Measurements from ENCODE around the gene SYNDIG1L.
"Not testable (repeated sequence)": the region's sequence is repeated elsewhere in the genome, so short reads cannot be mapped to it uniquely, and the experiment has no call there.

The SYNDIG1L gene

GRCh38 chr14:74459976-74460375 lies 34.0 kb upstream of the SYNDIG1L start:
- Histone ChIP-seq H3K4me3 (ENCODE audit: insufficient read depth, low read depth, low read length, poor library complexity, severe bottlenecking) (no peak overlapping the region), H3K27ac (ENCODE audit: insufficient read depth, low read length, poor library complexity, severe bottlenecking) (no peak overlapping the region), H3K27me3 (replicated peaks; ENCODE audit: control insufficient read depth, insufficient read depth, low read length, poor library complexity, severe bottlenecking) (no peaks in the 10 kb centered on the region), H3K36me3 (ENCODE audit: control insufficient read depth, insufficient read depth, low read length) (no peaks in the 10 kb centered on the region), H3K4me1 (ENCODE audit: control insufficient read depth, insufficient read depth, low read length, poor library complexity, severe bottlenecking) (no peaks in the 10 kb centered on the region), H3K9me3 (ENCODE audit: control insufficient read depth, low read length) (no peaks in the 10 kb centered on the region)
- DNase-seq: no peak

- no peaks in the 10 kb centered on the region for H3K4me1 ChIP-seq (ENCODE audit: control insufficient read depth, insufficient read depth, low read length, poor library complexity, severe bottlenecking)
- no peak overlapping the region for H3K27ac ChIP-seq (ENCODE audit: insufficient read depth, low read length, poor library complexity, severe bottlenecking)
- no peak for DNase-seq
- no peaks in the 10 kb centered on the region for H3K9me3 ChIP-seq (ENCODE audit: control insufficient read depth, low read length)
- no peak overlapping the region for H3K4me3 ChIP-seq (ENCODE audit: insufficient read depth, low read depth, low read length, poor library complexity, severe bottlenecking)
- no peaks in the 10 kb centered on the region for H3K36me3 ChIP-seq (ENCODE audit: control insufficient read depth, insufficient read depth, low read length)
- H3K27me3 ChIP-seq (replicated peaks; ENCODE audit: control insufficient read depth, insufficient read depth, low read length, poor library complexity, severe bottlenecking): no peaks in the 10 kb centered on the region
Measured at GRCh38 chr14:74459289-74459946, 33.4 kb upstream of the SYNDIG1L start.

- Histone ChIP-seq H3K9me3 (ENCODE audit: control insufficient read depth, low read length) (no peaks in the 10 kb centered on the region), H3K4me1 (ENCODE audit: control insufficient read depth, insufficient read depth, low read length, poor library complexity, severe bottlenecking) (no peaks in the 10 kb centered on the region), H3K27ac (ENCODE audit: insufficient read depth, low read length, poor library complexity, severe bottlenecking) (no peak overlapping the region), H3K27me3 (replicated peaks; ENCODE audit: control insufficient read depth, insufficient read depth, low read length, poor library complexity, severe bottlenecking) (no peaks in the 10 kb centered on the region), H3K4me3 (ENCODE audit: insufficient read depth, low read depth, low read length, poor library complexity, severe bottlenecking) (no peak overlapping the region), H3K36me3 (ENCODE audit: control insufficient read depth, insufficient read depth, low read length) (no peaks in the 10 kb centered on the region)
- DNase-seq: no peak
Measured at GRCh38 chr14:74457565-74457895, 31.5 kb upstream of the SYNDIG1L start.

GRCh38 chr14:74456684-74457564 lies 30.9 kb upstream of the SYNDIG1L start:
- H3K9me3 ChIP-seq (ENCODE audit: control insufficient read depth, low read length): no peaks in the 10 kb centered on the region
- no peak overlapping the region for H3K4me3 ChIP-seq (ENCODE audit: insufficient read depth, low read depth, low read length, poor library complexity, severe bottlenecking)
- H3K27me3 ChIP-seq (replicated peaks; ENCODE audit: control insufficient read depth, insufficient read depth, low read length, poor library complexity, severe bottlenecking): no peaks in the 10 kb centered on the region
- H3K27ac ChIP-seq (ENCODE audit: insufficient read depth, low read length, poor library complexity, severe bottlenecking): no peak overlapping the region
- H3K36me3 ChIP-seq (ENCODE audit: control insufficient read depth, insufficient read depth, low read length): no peaks in the 10 kb centered on the region
- no peaks in the 10 kb centered on the region for H3K4me1 ChIP-seq (ENCODE audit: control insufficient read depth, insufficient read depth, low read length, poor library complexity, severe bottlenecking)
- DNase-seq: no peak

GRCh38 chr14:74454397-74454796 lies 28.4 kb upstream of the SYNDIG1L start:
- not testable (repeated sequence) for H3K36me3 ChIP-seq (ENCODE audit: control insufficient read depth, insufficient read depth, low read length); H3K9me3 ChIP-seq (ENCODE audit: control insufficient read depth, low read length); H3K4me1 ChIP-seq (ENCODE audit: control insufficient read depth, insufficient read depth, low read length, poor library complexity, severe bottlenecking); H3K27ac ChIP-seq (ENCODE audit: insufficient read depth, low read length, poor library complexity, severe bottlenecking); DNase-seq; H3K27me3 ChIP-seq (replicated peaks; ENCODE audit: control insufficient read depth, insufficient read depth, low read length, poor library complexity, severe bottlenecking); H3K4me3 ChIP-seq (ENCODE audit: insufficient read depth, low read depth, low read length, poor library complexity, severe bottlenecking)

- no peaks in the 10 kb centered on the region for H3K27me3 ChIP-seq (replicated peaks; ENCODE audit: control insufficient read depth, insufficient read depth, low read length, poor library complexity, severe bottlenecking)
- H3K9me3 ChIP-seq (ENCODE audit: control insufficient read depth, low read length): no peaks in the 10 kb centered on the region
- no peaks in the 10 kb centered on the region for H3K4me1 ChIP-seq (ENCODE audit: control insufficient read depth, insufficient read depth, low read length, poor library complexity, severe bottlenecking)
- no peaks in the 10 kb centered on the region for H3K36me3 ChIP-seq (ENCODE audit: control insufficient read depth, insufficient read depth, low read length)
- H3K4me3 ChIP-seq (ENCODE audit: insufficient read depth, low read depth, low read length, poor library complexity, severe bottlenecking): no peak overlapping the region
- DNase-seq: no peak
- no peak overlapping the region for H3K27ac ChIP-seq (ENCODE audit: insufficient read depth, low read length, poor library complexity, severe bottlenecking)
Measured at GRCh38 chr14:74444866-74445265, 18.9 kb upstream of the SYNDIG1L start.

GRCh38 chr14:74442757-74443156 lies 16.7 kb upstream of the SYNDIG1L start:
- Histone ChIP-seq H3K36me3 (ENCODE audit: control insufficient read depth, insufficient read depth, low read length) (no peaks in the 10 kb centered on the region), H3K9me3 (ENCODE audit: control insufficient read depth, low read length) (no peaks in the 10 kb centered on the region), H3K4me1 (ENCODE audit: control insufficient read depth, insufficient read depth, low read length, poor library complexity, severe bottlenecking) (no peaks in the 10 kb centered on the region), H3K27me3 (replicated peaks; ENCODE audit: control insufficient read depth, insufficient read depth, low read length, poor library complexity, severe bottlenecking) (no peaks in the 10 kb centered on the region), H3K4me3 (ENCODE audit: insufficient read depth, low read depth, low read length, poor library complexity, severe bottlenecking) (no peak overlapping the region), H3K27ac (ENCODE audit: insufficient read depth, low read length, poor library complexity, severe bottlenecking) (no peak overlapping the region)
- no peak for DNase-seq

GRCh38 chr14:74441113-74441512 lies 15.1 kb upstream of the SYNDIG1L start:
- no peak overlapping the region for H3K4me3 ChIP-seq (ENCODE audit: insufficient read depth, low read depth, low read length, poor library complexity, severe bottlenecking)
- H3K27ac ChIP-seq (ENCODE audit: insufficient read depth, low read length, poor library complexity, severe bottlenecking): no peak overlapping the region
- no peak for DNase-seq
- no peaks in the 10 kb centered on the region for H3K36me3 ChIP-seq (ENCODE audit: control insufficient read depth, insufficient read depth, low read length)
- H3K9me3 ChIP-seq (ENCODE audit: control insufficient read depth, low read length): no peaks in the 10 kb centered on the region
- no peaks in the 10 kb centered on the region for H3K4me1 ChIP-seq (ENCODE audit: control insufficient read depth, insufficient read depth, low read length, poor library complexity, severe bottlenecking)
- H3K27me3 ChIP-seq (replicated peaks; ENCODE audit: control insufficient read depth, insufficient read depth, low read length, poor library complexity, severe bottlenecking): no peaks in the 10 kb centered on the region

- Histone ChIP-seq H3K9me3 (ENCODE audit: control insufficient read depth, low read length) (no peaks in the 10 kb centered on the region), H3K27ac (ENCODE audit: insufficient read depth, low read length, poor library complexity, severe bottlenecking) (no peak overlapping the region)
Measured at GRCh38 chr14:74438351-74438915, 12.4 kb upstream of the SYNDIG1L start.

GRCh38 chr14:74437496-74438053 lies 11.6 kb upstream of the SYNDIG1L start:
- no peaks in the 10 kb centered on the region for H3K36me3 ChIP-seq (ENCODE audit: control insufficient read depth, insufficient read depth, low read length)
- no peak for DNase-seq
- H3K4me3 ChIP-seq (ENCODE audit: insufficient read depth, low read depth, low read length, poor library complexity, severe bottlenecking): no peak overlapping the region
- H3K4me1 ChIP-seq (ENCODE audit: control insufficient read depth, insufficient read depth, low read length, poor library complexity, severe bottlenecking): no peaks in the 10 kb centered on the region
- peaks cover 3% of the 10 kb centered on the region for H3K27me3 ChIP-seq (replicated peaks; ENCODE audit: control insufficient read depth, insufficient read depth, low read length, poor library complexity, severe bottlenecking)
- no peak overlapping the region for H3K27ac ChIP-seq (ENCODE audit: insufficient read depth, low read length, poor library complexity, severe bottlenecking)
- no peaks in the 10 kb centered on the region for H3K9me3 ChIP-seq (ENCODE audit: control insufficient read depth, low read length)

More at GRCh38 chr14:74438351-74438915, 12.4 kb upstream of the SYNDIG1L start:
- DNase-seq: no peak
- no peaks in the 10 kb centered on the region for H3K4me1 ChIP-seq (ENCODE audit: control insufficient read depth, insufficient read depth, low read length, poor library complexity, severe bottlenecking)
- no peaks in the 10 kb centered on the region for H3K36me3 ChIP-seq (ENCODE audit: control insufficient read depth, insufficient read depth, low read length)
- no peak overlapping the region for H3K4me3 ChIP-seq (ENCODE audit: insufficient read depth, low read depth, low read length, poor library complexity, severe bottlenecking)
- peaks cover 3% of the 10 kb centered on the region for H3K27me3 ChIP-seq (replicated peaks; ENCODE audit: control insufficient read depth, insufficient read depth, low read length, poor library complexity, severe bottlenecking)
